Erythroblast (primary cell): ENCODE measurements around the gene WDR20.

Experiments used
- GATA1 ChIP-seq: IDR thresholded peaks from 2 replicates; pipeline ENCODE4 v1.6.1; 2011; ENCODE audit warnings: low read depth, mild to moderate bottlenecking, control low read depth, low read length, moderate library complexity
- POLR2A ChIP-seq: IDR thresholded peaks from 2 replicates; pipeline ENCODE4 v1.6.1; 2011; ENCODE audit warnings: mild to moderate bottlenecking, low read length

GRCh38 chr14:102185360-102185759 lies 45.7 kb downstream of the WDR20 start:
- no peak for TF ChIP-seq POLR2A
- no peak for TF ChIP-seq GATA1
